Dedifferentiated amniotic fluid mesenchymal stem cell (primary cell): ENCODE measurements around the gene AIPL1.
"Not testable (repeated sequence)": the region's sequence is repeated elsewhere in the genome, so short reads cannot be mapped to it uniquely, and the experiment has no call there.

Experiments used
- DNase-seq: peaks from one replicate; pipeline ENCODE4 v3.0.0-alpha.2; 2016; ENCODE audit errors: extremely low spot score

The AIPL1 gene, protein sequence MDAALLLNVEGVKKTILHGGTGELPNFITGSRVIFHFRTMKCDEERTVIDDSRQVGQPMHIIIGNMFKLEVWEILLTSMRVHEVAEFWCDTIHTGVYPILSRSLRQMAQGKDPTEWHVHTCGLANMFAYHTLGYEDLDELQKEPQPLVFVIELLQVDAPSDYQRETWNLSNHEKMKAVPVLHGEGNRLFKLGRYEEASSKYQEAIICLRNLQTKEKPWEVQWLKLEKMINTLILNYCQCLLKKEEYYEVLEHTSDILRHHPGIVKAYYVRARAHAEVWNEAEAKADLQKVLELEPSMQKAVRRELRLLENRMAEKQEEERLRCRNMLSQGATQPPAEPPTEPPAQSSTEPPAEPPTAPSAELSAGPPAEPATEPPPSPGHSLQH

DNA sequence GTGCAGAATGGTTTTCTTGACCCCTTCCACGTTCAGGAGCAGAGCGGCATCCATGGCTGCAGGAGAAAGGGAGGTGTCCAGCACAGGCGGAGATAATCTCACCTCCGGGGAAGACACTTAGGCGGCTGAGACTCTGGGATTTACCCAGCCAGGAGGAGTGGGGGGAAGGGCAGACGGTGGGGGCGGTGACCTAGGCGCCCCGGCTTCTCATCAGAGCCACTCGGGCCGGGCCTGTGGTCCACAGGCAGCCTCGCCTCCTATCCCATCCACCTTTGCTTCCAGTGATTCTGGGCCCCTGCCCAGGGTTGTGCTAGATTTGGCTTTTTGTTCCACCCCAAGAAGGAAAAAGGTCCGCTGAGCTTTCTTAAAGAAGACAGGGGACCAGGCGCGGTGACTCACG, at the start of gene AIPL1:
AIPL1 (minus strand) TSS at position 71 of the 400 bp plus-strand sequence; CDS start at position 54, 17 bp downstream.
- DNase-seq: no peak

DNA sequence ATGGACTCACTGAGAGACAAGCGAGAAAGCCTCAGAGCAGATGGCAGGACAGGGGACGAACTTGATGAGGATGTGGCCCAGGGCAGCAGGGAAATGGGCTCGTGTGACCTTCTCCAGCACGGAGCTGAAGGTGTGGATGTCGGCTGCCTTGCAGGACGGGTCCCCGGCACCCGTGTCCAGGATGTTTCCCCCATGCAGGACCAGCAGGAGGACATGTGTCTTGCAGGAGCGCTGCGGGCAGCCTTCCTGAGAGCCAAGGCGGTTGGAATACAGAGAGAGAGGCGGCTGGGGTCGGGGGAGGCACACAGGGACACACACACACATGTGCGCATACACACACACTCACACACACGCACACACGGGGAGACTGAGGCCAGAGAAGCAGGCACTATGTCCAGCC, 48.6 kb upstream of the AIPL1 start:
- DNase-seq: no peak

DNA sequence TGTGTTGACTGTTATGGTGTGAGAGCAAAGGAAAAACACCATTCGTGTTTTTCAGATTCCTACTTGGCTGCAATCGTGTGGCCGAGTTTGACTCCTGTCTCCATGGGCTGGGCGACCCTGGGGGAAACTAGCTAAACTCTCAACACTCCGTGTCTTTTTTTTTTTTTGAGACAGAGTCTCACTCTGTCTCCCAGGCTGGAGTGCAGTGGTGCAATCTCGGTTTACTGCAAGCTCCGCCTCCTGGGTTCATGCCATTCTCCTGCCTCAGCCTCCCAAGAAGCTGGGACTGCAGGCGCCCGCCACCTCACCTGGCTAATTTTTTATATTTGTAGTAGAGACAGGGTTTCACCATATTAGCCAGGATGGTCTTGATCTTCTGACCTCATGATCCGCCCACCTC, 47.9 kb upstream of the AIPL1 start:
- DNase-seq: not testable (repeated sequence)

DNA sequence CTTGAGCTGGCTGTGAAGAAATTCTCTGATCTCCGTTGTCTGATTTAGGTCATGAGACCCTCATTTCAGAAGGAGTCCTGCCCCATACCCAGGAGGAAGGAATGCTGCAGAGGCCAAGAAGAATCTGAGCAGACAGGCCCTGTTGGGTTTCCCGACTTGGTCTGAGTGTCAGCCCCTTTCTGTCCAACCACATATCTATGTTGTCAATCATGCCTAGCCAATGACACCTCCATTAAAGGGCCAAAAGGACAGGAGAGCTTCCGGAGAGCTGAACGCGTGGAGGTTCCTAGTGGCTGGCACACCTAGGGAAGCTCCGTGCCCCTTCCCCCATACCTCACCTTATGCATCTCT, 47.2 kb upstream of the AIPL1 start:
- no peak for DNase-seq

DNA sequence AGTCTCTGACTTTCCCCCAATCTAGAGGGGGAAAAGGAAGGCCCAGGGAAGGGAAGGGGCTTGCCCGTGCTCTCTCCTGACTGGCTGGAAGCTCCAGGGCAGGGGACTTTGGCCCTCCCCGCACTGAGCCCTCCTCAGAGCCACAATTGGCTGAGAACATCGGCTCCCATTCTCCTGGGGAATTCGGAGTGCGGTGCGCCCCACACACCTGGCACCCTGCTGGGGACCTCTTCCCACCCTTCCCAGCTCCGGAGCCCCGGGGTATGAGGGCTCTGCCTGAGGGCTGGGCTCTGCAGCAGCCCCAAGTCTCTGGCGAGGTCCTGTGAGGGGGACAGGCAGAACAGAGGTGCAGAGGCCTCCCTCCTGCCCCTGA, 45.4 kb upstream of the AIPL1 start:
- no peak for DNase-seq

DNA sequence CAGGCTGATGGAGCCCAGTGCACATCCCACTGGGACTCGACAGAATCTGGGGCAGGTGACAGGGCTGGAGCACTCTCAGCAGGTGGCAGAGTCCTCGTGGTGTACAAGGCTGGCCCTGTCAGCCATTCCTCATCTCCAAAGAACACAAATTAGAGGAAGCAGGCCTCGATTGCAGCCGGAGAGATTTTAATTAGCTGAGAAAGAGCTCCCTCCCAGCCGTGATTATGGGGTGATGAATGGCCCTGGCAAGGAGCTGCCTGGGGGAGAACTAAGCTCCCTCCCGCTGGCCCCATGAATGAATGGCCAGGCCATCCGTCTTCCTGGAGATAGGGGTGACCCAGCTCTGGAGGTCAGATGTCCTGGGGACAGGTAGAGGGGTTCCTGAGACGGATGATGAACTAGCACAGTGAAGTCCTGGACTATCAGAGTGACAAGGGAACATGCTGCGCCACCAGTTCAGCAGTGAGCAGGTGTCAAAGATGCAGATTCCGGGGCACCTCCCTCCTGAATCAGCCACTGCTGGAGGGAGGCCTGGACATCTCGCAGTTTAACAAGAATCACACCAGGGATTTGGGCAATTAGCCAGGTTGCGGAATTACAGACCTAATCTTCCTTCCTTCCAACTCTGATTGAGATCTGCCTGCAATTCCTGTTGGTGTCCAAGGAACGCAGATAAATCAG, 44.8 kb upstream of the AIPL1 start:
- no peak for DNase-seq

DNA sequence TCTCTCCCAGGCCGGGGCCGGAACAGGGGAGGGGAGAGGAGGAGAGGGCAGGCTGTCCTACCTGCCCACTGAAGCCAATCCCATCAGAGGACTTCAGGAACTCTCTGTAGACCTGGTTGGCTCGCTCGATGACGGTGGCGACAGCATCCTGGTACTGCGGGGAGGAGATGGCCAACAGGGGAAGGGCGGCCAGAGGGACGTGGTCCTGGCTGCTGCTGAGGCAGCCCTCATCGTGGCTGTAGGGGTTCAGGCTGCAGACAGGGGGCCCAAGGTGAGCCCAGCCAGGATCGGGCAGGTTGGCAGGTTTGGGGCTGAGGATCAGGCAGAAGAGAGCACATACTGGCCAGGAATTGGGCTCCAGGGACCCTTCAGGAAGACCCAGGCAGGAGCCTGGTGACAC, 43.6 kb upstream of the AIPL1 start:
- DNase-seq: no peak

DNA sequence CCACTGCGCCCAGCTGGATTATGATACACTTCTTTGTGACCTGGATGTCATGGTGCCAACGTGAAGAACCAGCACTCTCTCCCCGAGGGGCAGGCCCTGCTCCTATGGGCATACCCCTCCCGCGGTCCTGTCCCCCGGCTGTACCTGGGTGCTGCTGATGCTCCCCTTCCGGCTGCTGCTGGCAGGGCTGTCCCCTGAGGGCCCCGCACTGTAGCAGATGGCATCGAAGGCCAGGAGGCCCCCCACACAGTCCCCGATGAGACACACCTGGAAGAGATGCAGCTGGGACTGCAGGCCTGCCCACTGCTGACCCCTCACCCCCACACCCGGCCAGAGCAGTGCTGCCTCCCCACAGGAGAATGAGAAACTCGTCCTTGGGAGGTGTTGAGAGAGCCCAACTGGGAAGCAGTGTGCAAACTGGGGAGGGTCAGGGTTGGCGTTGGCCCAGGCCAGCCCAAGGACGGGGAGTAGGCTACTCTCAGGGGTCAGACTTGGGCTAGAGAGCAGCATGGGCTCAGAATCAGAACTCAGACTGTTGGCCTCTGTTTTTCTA, 43.0 kb upstream of the AIPL1 start:
- DNase-seq: no peak

DNA sequence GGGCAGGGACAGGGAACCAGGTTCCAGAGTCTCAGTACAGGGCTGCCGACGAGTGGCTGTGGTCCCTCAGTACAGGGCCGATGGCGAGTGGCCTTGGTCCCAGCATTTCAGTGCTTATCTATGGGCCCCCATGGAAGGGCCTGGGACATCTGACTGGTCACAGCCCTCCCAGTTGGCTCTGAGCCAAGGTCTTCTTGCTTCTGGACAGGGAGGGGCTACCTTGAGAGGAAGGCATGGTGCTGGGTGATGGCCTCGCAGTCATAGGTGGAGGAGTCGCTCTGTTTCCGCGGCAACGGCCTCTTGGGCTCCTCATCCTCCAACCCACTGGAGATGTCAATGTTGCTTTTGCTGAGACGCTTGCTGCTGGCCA, 41.9 kb upstream of the AIPL1 start:
- no peak for DNase-seq

DNA sequence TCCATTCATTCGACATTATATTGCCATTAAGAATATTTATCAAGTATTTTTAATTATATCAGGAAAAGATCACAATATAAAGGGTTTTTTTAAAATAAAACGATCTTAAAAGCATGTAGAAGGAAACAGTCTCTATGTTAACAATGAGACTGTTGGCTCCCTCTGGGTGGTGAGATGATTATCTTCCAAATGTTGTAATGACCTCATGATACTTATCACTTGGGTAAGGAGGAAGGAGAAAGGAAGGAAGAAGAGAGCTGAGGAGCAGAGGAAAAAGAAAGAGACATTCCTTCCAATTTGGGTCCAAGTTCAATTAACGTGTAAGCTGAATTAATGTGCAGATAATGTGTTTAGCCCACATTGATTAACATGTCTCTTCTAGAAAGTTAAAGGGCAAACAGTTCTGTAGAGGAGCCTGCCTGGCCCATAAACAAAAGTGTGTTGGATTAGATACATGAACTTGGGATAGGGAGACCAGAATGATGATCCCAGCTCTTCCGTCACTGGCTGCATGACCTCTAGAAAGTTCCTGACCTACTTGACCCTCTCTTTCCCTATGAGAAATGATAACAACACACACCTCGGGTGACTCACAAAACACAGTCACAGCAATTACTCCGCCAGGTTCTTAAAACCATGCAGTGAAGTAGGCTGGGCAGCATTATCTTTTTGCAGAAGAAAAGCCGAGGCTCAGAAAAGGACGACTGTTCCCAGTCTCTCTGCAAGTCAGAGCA, 41.3 kb upstream of the AIPL1 start:
- DNase-seq: no peak

DNA sequence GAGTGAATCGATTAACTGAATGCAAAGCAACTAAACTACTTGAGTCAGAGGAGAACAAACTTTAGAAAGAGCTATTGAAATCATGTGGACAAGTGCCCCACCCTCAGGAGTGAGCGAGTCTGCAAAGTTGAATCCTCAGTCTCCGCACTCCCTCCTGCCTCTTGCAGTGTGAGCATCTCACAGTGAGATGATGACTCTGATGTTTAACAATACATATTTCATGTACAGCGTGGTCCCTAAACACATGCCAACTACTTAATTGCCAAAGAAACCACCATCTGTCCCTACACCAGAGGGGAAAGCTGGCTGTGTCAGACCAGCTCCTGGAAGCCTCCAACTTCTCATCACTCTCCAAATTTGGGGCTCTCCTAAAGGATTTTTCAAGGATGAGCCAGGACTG, 40.5 kb upstream of the AIPL1 start:
- no peak for DNase-seq

DNA sequence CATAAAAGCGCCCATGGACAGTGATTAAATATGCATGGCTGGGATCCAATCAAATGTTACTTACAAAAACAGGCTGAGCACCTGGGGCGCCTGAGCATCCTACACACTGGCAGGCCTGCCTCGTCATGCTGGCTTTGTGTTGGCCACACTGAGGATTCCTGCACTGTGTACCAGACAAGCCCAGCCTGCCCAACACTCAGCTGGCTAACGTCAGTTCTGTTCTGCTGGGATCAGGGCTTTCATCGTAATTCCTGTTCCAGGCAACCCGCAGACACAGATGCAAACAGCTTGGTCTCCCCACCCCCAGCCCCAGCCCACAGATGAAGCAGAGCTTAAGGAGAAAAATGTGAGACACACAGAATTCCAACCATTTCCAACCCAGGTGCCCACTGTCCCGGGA, 40.0 kb upstream of the AIPL1 start:
- DNase-seq: no peak

DNA sequence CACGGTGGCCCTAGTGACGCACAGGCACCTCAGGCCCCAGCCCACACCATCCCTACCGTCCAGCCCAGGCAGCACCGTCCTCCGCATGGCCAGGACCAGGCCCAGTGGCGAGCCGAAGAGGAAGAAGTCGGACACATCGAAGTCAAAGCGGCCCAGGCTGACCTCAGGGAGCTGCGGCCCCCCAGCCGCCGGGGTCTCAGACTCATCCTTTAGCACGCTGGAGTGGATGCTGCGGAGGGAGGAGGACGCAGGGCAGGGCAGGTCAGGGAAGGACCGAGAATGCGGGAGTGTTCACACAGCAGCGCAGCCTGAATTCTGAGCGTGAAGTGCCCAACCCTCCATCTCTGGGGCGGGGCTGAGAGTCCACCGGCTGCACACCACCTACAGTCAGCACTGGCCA, 39.5 kb upstream of the AIPL1 start:
- DNase-seq: no peak

DNA sequence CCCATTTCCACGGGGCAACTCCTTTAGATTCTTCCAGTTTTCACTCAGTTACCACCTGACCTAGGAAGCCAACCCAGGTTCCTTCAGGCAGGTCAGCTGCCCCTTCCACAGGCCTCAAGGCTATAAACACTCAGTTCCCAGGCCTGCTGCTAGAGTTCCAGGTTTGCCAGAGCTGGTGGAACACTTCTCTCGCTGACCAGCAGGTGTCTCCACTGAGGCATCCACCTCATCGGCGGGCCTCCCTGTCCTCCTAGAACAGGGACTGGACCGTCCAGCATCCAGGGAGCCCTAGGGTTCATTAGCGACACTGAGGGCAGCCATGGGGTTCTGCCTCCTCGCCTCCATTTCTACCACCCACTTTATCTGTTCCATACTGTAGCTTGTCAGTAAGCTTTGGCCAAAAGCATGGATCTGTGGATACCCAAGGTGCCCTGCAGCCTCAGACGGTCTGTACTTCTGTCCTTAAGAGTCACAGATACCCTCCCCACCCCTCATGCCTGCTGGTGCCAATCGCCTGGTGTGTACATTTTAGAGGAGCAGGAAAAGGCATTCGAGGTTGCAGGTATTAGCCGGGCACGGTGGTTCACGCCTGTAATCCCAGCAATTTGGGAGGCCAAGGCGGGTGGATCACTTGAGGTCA, 38.3 kb upstream of the AIPL1 start:
- peak; percentile 72 for DNase-seq

DNA sequence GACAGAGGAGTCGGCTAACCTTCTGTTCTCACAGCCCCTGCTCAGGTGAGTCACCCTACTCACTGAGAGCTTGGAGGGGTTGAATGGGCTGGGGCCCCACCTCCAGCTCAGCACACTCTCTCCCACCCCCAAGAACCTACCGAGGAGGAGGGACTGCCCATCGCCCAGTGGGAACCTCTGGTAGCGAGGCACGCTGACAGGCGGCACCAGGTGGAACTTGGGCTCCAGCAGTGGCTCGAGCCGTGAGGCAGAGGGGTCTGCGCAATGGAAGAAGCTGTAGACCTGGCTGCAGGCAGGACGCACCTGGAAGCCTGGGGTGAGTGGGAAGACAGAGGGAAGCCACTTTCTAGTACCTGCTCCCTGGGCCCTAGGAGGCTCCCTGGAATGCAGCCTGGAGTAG, 37.6 kb upstream of the AIPL1 start:
- DNase-seq: no peak

DNA sequence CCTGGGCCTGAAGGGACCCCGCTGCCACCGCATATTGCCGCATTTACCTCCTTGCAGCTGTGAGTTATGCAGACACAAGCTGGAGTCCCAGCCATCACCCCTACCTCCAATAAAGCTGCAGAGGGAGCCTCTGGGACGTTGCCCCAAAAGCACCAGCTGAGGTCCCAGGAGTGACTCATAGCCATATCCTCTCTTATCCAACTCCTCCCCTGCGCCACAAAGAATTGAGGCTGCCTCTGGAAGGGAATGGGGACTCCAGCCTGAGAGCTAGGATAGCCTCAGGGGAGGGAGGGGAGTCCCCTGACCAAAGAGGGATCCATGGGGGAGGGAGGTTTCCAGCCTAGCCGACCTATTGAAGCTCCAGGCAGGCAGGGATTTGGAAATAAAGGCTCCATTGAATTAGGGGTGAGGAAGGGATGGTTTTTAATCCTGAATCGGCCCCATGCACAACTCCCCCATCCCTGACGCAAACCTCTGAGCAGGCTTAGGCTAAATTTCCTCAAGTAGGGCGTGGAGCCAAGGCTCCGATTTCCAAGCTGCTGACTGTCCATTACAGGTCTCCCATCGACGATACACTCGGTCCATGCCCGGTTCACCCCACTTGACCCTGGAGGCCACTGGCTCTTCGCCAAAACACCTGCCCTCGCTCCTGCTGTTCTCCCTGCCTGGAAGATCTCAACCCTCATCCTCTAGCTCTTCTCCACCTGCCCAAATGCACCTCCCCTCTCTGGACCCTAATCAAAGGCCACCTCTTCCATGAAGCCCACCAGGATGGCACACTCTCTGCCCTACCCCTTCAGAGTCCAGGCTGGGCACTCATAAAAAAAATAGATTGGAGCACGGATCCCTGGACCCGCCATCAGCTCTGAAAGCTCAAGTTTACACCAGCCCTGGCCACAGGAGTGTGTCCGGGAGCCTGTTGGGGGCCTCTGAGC, 36.9 kb upstream of the AIPL1 start:
- peak; percentile 40 for DNase-seq

DNA sequence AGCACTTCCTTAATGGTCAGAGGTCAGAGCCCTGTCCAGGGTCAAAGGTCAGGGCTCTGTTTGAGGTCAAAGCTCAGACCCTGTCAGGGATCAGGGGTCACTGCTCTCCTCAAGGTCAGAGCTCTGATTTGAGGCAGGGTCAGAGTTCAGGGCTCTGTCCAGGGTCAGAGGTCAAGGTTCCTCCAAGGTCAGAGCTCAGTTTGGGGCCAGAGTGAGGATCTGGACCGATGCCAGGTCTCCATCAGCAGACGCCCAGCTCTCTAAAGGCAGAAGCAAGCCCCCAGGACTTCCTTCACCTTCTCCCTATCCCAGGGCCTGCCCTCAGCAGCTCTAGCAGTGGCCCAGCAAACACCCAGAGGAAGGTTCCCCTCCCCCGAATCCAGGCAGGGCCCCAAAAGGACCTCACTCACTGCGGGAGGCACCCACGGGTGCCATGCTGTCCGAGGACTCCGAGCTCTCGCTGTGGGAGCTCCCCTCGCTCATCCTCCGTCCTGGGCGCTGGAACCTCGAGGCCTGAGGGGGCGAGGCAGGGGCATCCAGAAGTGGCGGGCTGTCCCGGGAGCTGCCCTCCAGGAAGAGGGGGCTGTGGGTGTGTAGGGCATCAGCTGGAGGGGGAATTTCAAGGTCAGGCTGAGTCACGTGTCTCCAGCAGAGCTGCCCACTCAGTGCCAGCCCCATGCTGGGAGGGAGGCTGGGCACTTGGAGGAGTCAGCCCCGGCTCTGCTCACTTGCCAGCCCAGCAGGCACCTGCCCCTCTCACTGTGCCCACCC, 36.0 kb upstream of the AIPL1 start:
- DNase-seq: no peak

DNA sequence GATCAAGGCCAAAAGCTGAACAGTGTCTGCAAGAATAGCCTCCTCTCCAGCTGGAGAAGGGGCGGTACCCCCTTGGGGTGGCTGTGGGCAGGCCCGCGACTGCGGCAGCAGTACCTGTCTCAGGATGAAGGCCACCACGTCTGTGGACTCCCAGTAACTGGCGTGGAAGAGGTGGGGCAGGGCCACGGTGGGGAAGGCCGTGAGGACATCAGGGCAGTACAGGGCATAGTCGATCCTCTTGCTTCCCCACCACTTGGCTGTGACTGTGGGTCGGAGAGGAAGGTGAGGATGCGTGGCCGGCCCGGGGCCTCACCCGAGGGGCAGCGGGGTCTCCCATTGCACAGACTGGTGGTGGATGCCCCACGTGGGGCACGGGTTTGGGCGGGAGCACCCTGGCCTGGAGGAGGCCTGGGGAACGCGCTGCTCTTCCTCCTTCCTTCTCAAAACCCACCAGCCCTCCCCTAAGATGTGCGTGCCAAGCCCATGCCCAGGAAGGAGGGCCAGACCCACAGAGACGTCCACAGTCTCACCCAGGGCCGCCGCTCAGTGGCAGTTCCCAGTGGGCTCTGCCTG, 35.3 kb upstream of the AIPL1 start:
- DNase-seq: no peak

DNA sequence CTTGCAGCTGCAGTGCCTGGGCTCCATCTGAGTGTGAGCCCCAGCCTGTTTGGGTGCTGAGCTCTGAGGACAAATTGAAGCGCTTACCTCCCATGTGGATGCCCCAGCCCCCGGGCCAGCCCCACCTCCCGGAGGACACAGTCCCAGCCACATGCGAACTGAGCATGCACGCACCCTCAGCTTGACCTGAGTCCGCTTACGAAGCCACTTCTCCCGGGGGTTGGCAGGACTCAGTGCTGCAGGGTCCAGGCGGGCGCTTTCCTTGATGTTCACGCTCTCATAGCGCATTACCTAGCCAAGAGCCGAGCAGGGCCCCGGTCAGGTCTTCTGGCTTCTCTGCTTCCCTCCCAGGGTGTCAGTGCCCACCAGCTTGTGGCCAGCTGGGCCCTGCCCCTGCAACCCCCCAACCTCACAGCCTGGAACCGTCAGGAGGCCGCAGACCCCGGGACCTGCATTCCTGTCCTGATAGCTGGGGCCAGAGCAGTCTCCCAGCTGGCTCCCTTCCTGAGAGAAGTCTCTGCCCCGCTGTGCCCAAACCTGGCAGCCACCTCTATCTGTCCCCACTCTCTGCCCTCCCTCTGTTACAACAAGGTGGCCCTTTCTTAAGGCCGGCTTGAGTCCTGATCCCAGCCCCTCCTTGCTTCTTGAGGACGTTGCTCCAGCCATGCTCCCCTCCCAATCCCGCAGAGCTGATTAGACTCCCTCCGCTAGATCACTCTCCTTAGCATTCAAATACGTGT, 33.3 kb upstream of the AIPL1 start:
- DNase-seq: no peak
